ENCODE results near the gene PDGFC.

- TF ChIP-seq SP1 (IDR thresholded peaks at IDR 0.05), result no peak
- TF ChIP-seq HDGF (IDR thresholded peaks at IDR 0.05; ENCODE audit: borderline replicate concordance), result no peak
- no peak for TF ChIP-seq FOXK2 (IDR thresholded peaks at IDR 0.05)
- TF ChIP-seq PKNOX1 (IDR thresholded peaks at IDR 0.05), result no peak
- TF ChIP-seq FOXA1 (IDR thresholded peaks at IDR 0.05), result no peak
- TF ChIP-seq LEF1 (IDR thresholded peaks at IDR 0.05; ENCODE audit: borderline replicate concordance), result no peak
- TF ChIP-seq CTBP1 (IDR thresholded peaks at IDR 0.05; ENCODE audit: borderline replicate concordance), result no peak
- TF ChIP-seq ARNT (IDR thresholded peaks at IDR 0.05), result no peak
- no peak for TF ChIP-seq NFRKB (IDR thresholded peaks at IDR 0.05)
- no peak for TF ChIP-seq SUZ12 (IDR thresholded peaks at IDR 0.05)
- TF ChIP-seq ZNF384 (IDR thresholded peaks at IDR 0.05), result no peak
- TF ChIP-seq ELF4 (IDR thresholded peaks at IDR 0.05), result no peak
- TF ChIP-seq TARDBP (IDR thresholded peaks at IDR 0.05), result no peak
Measured at GRCh38 chr4:156962528-156962974, 9.0 kb downstream of the PDGFC start.

Data from HEK293T (cell line).